ENCODE data around the gene SBF1. TPM values are rescaled to one million over a fixed set of nuclear protein-coding genes. Genes with fewer than 3 reads are reported as not detected.
A peak's percentile ranks its signal among the peaks of the same experiment; 100 is the strongest.

The SBF1 gene
- total RNA-seq, 2 donors from 2014 or later = 89.9 to 90.1 TPM

- Histone ChIP-seq H3K27me3 (ENCODE audit: control insufficient read depth, insufficient read depth, low read length, poor library complexity, severe bottlenecking) (peaks cover 20% of the 10 kb centered on the region), H3K4me1 (ENCODE audit: control insufficient read depth, insufficient read depth, low read length) (no peaks in the 10 kb centered on the region), H3K36me3 (ENCODE audit: control insufficient read depth, insufficient read depth, low read length) (no peaks in the 10 kb centered on the region), H3K9ac (ENCODE audit: extremely low read depth, low read length, poor library complexity, severe bottlenecking) (no peak overlapping the region), H3K27ac (ENCODE audit: low read depth, low read length) (no peak overlapping the region), H3K4me3 (ENCODE audit: low read length) (no peak overlapping the region), H3K9me3 (ENCODE audit: control insufficient read depth, low read length) (no peaks in the 10 kb centered on the region)
- Mint-ChIP-seq H3K4me3 (no peak overlapping the region), H3K4me1 (peaks cover 11% of the 10 kb centered on the region), H3K27ac (no peak overlapping the region), H3K9me3 (no peaks in the 10 kb centered on the region), H3K36me3 (ENCODE audit: low read depth) (no peaks in the 10 kb centered on the region), H3K27me3 (ENCODE audit: insufficient read depth) (peaks cover 65% of the 10 kb centered on the region)
- TF ChIP-seq CTCF (conservative IDR thresholded peaks at IDR 0.05) = no peak
- no peak for DNase-seq
- 88 to 98% methylated on average over 8 of the region's 8 CpGs for WGBS, 2 experiments (ENCODE audit: insufficient coverage in 1 of 2, insufficient read length in 1 of 2)
Observed at GRCh38 chr22:50483556-50483955, 8.7 kb upstream of the SBF1 start.

GRCh38 chr22:50483106-50483505, 8.3 kb upstream of the SBF1 start:
- H3K4me1 Mint-ChIP-seq = peaks cover 11% of the 10 kb centered on the region
- no peak overlapping the region for H3K4me3 ChIP-seq (ENCODE audit: low read length)
- no peak overlapping the region for H3K9ac ChIP-seq (ENCODE audit: extremely low read depth, low read length, poor library complexity, severe bottlenecking)

GRCh38 chr22:50482107-50483074, 7.6 kb upstream of the SBF1 start:
- H3K4me1 ChIP-seq (ENCODE audit: control insufficient read depth, insufficient read depth, low read length) = no peaks in the 10 kb centered on the region
- no peaks in the 10 kb centered on the region for H3K36me3 Mint-ChIP-seq (ENCODE audit: low read depth)
- no peak overlapping the region for H3K27ac Mint-ChIP-seq
- H3K4me3 Mint-ChIP-seq = peak overlapping the region; percentile 54
- no peak overlapping the region for H3K27ac ChIP-seq (ENCODE audit: low read depth, low read length)
- H3K27me3 Mint-ChIP-seq (ENCODE audit: insufficient read depth) = peaks cover 72% of the 10 kb centered on the region
- H3K4me3 ChIP-seq (ENCODE audit: low read length) = peak overlapping the region; percentile 74
- peaks cover 20% of the 10 kb centered on the region for H3K27me3 ChIP-seq (ENCODE audit: control insufficient read depth, insufficient read depth, low read length, poor library complexity, severe bottlenecking)
- no peaks in the 10 kb centered on the region for H3K36me3 ChIP-seq (ENCODE audit: control insufficient read depth, insufficient read depth, low read length)
- WGBS, 2 experiments (ENCODE audit: insufficient coverage in 1 of 2, insufficient read length in 1 of 2) = 86 to 95% methylated on average over 19 to 35 of the region's 35 CpGs
- H3K9me3 Mint-ChIP-seq = no peaks in the 10 kb centered on the region
- TF ChIP-seq CTCF (conservative IDR thresholded peaks at IDR 0.05) = no peak
- DNase-seq = peak; percentile 75
- peak overlapping the region; percentile 55 for H3K9ac ChIP-seq (ENCODE audit: extremely low read depth, low read length, poor library complexity, severe bottlenecking)
- no peaks in the 10 kb centered on the region for H3K9me3 ChIP-seq (ENCODE audit: control insufficient read depth, low read length)
- H3K4me1 Mint-ChIP-seq = peaks cover 11% of the 10 kb centered on the region

More at GRCh38 chr22:50483106-50483505, 8.3 kb upstream of the SBF1 start:
- Mint-ChIP-seq H3K27ac (no peak overlapping the region), H3K36me3 (ENCODE audit: low read depth) (no peaks in the 10 kb centered on the region), H3K4me3 (no peak overlapping the region), H3K27me3 (ENCODE audit: insufficient read depth) (peaks cover 69% of the 10 kb centered on the region), H3K9me3 (no peaks in the 10 kb centered on the region)
- TF ChIP-seq CTCF (conservative IDR thresholded peaks at IDR 0.05) = no peak
- no peak for DNase-seq
- no peak overlapping the region for H3K27ac ChIP-seq (ENCODE audit: low read depth, low read length)
- 85 to 91% methylated on average over 8 to 10 of the region's 10 CpGs for WGBS, 2 experiments (ENCODE audit: insufficient coverage in 1 of 2, insufficient read length in 1 of 2)
- no peaks in the 10 kb centered on the region for H3K4me1 ChIP-seq (ENCODE audit: control insufficient read depth, insufficient read depth, low read length)
- no peaks in the 10 kb centered on the region for H3K36me3 ChIP-seq (ENCODE audit: control insufficient read depth, insufficient read depth, low read length)
- H3K9me3 ChIP-seq (ENCODE audit: control insufficient read depth, low read length) = no peaks in the 10 kb centered on the region
- peaks cover 20% of the 10 kb centered on the region for H3K27me3 ChIP-seq (ENCODE audit: control insufficient read depth, insufficient read depth, low read length, poor library complexity, severe bottlenecking)
